IMR-90 (cell line): ENCODE results near the gene GOLGA1.

ENCODE experiments used
- BHLHE40 ChIP-seq: fragments of 150-350 bp; IDR thresholded peaks from 2 replicates; pipeline ENCODE4 v1.6.1; 2016; ENCODE audit warnings: mild to moderate bottlenecking, low read depth, low read length
- FOS ChIP-seq: fragments of 150-350 bp; IDR thresholded peaks from 2 replicates; pipeline ENCODE4 v1.6.1; 2016; ENCODE audit warnings: low read depth, low read length
- POLR2A ChIP-seq: IDR thresholded peaks from 2 replicates; pipeline ENCODE4 v1.6.1; 2012; ENCODE audit warnings: mild to moderate bottlenecking, low read depth, low read length
- RCOR1 ChIP-seq: IDR thresholded peaks from 2 replicates; pipeline ENCODE4 v1.6.1; 2012; ENCODE audit warnings: mild to moderate bottlenecking, low read length, improper control_type of control experiment; ENCODE audit not compliant: insufficient replicate concordance
- TF ChIP-seq, protein P1 (sequence below): conservative IDR thresholded peaks from 2 replicates; pipeline ENCODE4 v1.5.1; 2012; ENCODE audit warnings: mild to moderate bottlenecking, low read depth, low read length, improper control_type of control experiment
- TF ChIP-seq, protein P2 (sequence below): fragments of 150-350 bp; IDR thresholded peaks from 2 replicates; pipeline ENCODE4 v1.6.1; 2016; ENCODE audit warnings: low read depth, mild to moderate bottlenecking, low read length, moderate library complexity, borderline replicate concordance

DNA sequence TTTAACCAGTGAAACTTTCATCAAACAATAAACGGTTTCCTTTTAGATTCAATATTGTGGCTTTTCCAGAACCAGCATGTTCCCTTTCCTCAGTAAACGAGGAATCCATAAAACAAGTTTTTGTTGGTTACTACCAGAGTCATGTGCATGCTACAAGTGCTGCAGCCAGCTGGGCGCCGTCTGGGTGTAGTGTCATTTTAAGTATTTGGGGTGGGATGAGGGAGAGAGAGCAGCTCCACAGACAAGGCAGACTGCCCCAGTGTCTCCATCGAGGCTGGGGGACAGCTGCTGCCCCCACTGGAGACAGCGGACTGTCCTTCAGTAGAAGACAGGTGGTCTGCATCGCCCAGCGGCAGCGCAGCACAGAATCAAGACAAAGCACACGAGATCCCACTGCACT is 61.7 kb downstream of the GOLGA1 start:
- TF ChIP-seq, protein P1, sequence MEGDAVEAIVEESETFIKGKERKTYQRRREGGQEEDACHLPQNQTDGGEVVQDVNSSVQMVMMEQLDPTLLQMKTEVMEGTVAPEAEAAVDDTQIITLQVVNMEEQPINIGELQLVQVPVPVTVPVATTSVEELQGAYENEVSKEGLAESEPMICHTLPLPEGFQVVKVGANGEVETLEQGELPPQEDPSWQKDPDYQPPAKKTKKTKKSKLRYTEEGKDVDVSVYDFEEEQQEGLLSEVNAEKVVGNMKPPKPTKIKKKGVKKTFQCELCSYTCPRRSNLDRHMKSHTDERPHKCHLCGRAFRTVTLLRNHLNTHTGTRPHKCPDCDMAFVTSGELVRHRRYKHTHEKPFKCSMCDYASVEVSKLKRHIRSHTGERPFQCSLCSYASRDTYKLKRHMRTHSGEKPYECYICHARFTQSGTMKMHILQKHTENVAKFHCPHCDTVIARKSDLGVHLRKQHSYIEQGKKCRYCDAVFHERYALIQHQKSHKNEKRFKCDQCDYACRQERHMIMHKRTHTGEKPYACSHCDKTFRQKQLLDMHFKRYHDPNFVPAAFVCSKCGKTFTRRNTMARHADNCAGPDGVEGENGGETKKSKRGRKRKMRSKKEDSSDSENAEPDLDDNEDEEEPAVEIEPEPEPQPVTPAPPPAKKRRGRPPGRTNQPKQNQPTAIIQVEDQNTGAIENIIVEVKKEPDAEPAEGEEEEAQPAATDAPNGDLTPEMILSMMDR: no peak
- TF ChIP-seq POLR2A: no peak
- TF ChIP-seq, protein P2, sequence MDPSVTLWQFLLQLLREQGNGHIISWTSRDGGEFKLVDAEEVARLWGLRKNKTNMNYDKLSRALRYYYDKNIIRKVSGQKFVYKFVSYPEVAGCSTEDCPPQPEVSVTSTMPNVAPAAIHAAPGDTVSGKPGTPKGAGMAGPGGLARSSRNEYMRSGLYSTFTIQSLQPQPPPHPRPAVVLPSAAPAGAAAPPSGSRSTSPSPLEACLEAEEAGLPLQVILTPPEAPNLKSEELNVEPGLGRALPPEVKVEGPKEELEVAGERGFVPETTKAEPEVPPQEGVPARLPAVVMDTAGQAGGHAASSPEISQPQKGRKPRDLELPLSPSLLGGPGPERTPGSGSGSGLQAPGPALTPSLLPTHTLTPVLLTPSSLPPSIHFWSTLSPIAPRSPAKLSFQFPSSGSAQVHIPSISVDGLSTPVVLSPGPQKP: no peak
- no peak for TF ChIP-seq RCOR1
- TF ChIP-seq BHLHE40: no peak
- TF ChIP-seq FOS: no peak
